Loucy (cell line): ENCODE measurements around the gene HMX3.

Experiments
- CTCF ChIP-seq: fragments of 200-600 bp; sonication (generic); conservative IDR thresholded peaks from 2 replicates; pipeline ENCODE4 v1.5.1; 2014; ENCODE audit warnings: mild to moderate bottlenecking, antibody characterized with exemption, low read length
- EZH2phosphoT487 ChIP-seq: fragments of 200-600 bp; IDR thresholded peaks from 2 replicates; pipeline ENCODE4 v1.6.1; 2018; ENCODE audit warnings: antibody characterized with exemption, mild to moderate bottlenecking, moderate library complexity, borderline replicate concordance

GRCh38 chr10:123151737-123152135, 16.0 kb downstream of the HMX3 start:
- TF ChIP-seq CTCF, result no peak
- no peak for TF ChIP-seq EZH2phosphoT487
